Stomach (tissue), 9 donors: Measurements from ENCODE around the gene SLAMF9. TPM values are rescaled to one million over a fixed set of nuclear protein-coding genes. Genes with fewer than 3 reads are reported as not detected.
A peak's percentile ranks its signal among the peaks of the same experiment; 100 is the strongest.

Experiments used
- DNase-seq, 2 donors: peaks; one replicate each; pipeline versions ENCODE4 v3.0.0 to v3.0.0-alpha.2; 2013 to 2019
- H3K27ac ChIP-seq, 5 donors: fragments of 200-600 bp in 4 of 5; sonication (generic) in 4 of 5; one replicate each; pipeline ENCODE4 v1.5.1; 2013 to 2019; ENCODE audit warnings: mild to moderate bottlenecking in 1 of 5, moderate library complexity in 1 of 5
- H3K27me3 ChIP-seq, 3 donors: fragments of 200-600 bp; sonication (generic); one replicate each; pipeline ENCODE4 v1.5.1; 2017 to 2019; ENCODE audit warnings: mixed run types in 1 of 3
- H3K36me3 ChIP-seq, 4 donors: fragments of 200-600 bp; sonication (generic); 1 replicate in 3 of 4; 2 replicates in 1 of 4; pipeline ENCODE4 v1.5.1; 2016 to 2019
- H3K4me1 ChIP-seq, 4 donors: fragments of 200-600 bp; sonication (generic); one replicate each; pipeline ENCODE4 v1.5.1; 2016 to 2019
- H3K4me3 ChIP-seq, 4 donors: fragments of 200-600 bp; sonication (generic) in 3 of 4; one replicate each; pipeline ENCODE4 v1.5.1; 2016 to 2019; ENCODE audit warnings: mild to moderate bottlenecking in 1 of 4
- H3K9me3 ChIP-seq, 4 donors: fragments of 200-600 bp; sonication (generic); one replicate each; pipeline ENCODE4 v1.5.1; 2016 to 2019
- CTCF ChIP-seq, 7 experiments: fragments of 450-650 bp in 4 of 7; fragments of 200-600 bp in 3 of 7; sonication (generic) in 3 of 7; IDR thresholded peaks; one replicate each; pipeline ENCODE4 v1.5.1; 2016 to 2019; ENCODE audit warnings: antibody characterized with exemption in 7 of 7, control low read depth in 2 of 7, mild to moderate bottlenecking in 1 of 7
- EP300 ChIP-seq: sonication (generic); formaldehyde crosslinking; IDR thresholded peaks from one replicate; pipeline ENCODE4 v1.6.1; 2017; ENCODE audit warnings: antibody characterized with exemption
- POLR2A ChIP-seq, 4 donors: fragments of 450-650 bp; IDR thresholded peaks; one replicate each; pipeline ENCODE4 v1.6.1; 2016; ENCODE audit warnings: antibody characterized with exemption in 4 of 4, control low read depth in 2 of 4, mild to moderate bottlenecking in 1 of 4, moderate library complexity in 1 of 4
- POLR2AphosphoS5 ChIP-seq, 3 donors: sonication (generic); formaldehyde crosslinking; IDR thresholded peaks; one replicate each; pipeline ENCODE4 v1.6.1; 2016; ENCODE audit warnings: antibody characterized with exemption in 3 of 3
- WGBS, 5 donors: extraction: QIAGEN DNeasy Blood & Tissue Kit in 3 of 5; methylation state at CpG; one replicate each; pipeline versions ENCODE4 v1.1.5 to v1.1.7; 2013 to 2018; 5-methylcytosine and 5-hydroxymethylcytosine counted together
- intact Hi-C: fragments of 100-400 bp; cut with DNase I; formaldehyde crosslinking; loops from one replicate; pipeline ENCODE4 v1.15.1; 2023; ENCODE audit warnings: low total_unique reads
- polyA plus RNA-seq, 3 donors: library from polyadenylated mRNA; stranded (reverse); fragments of 200-250 nt; gene quantifications; one replicate each; pipeline ENCODE4 v1.2.3, GENCODE V29; 2013
- total RNA-seq, 5 donors: library from RNA; depleted of rRNA; stranded (reverse); fragments of >200 nt; gene quantifications; one replicate each; pipeline versions ENCODE4 v1.1.0 to v1.2.3, GENCODE V29; 2014 to 2016
- donor health status: healthy with polysubstance abuse.
- donor health status: Bipolar disorder and iron deficiency.
- donor health status: healthy.

SLAMF9 gene
- total and polyA plus RNA-seq, 8 donors = 0.87 TPM; not detected in 7

DNA sequence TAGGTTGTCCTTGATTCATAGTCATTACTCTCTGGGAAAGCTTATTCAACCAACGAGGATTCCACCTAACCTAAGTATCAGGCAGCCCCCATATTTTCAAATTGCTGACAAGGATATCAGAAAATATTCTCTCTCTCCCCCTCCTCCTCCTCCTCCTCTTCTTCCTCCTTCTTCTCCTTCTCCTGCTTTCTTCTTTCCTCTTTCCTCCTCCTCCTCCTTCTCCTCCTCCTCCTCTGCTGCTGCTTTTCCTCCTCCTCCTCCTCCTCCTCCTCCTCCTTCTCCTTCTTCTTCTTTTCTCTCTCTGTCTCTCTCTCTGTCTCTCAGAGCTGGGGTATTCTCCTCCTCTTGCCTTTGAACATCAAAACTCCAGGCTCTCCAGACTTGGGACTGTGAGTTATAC lies 6.1 kb downstream of the SLAMF9 start:
- H3K4me3 ChIP-seq = no peak overlapping the region
- intact Hi-C loops = no loop called here
- TF ChIP-seq POLR2AphosphoS5 (IDR thresholded peaks at IDR 0.05) (no peak), EP300 (no peak), POLR2A (IDR thresholded peaks at IDR 0.05) (no peak), CTCF (IDR thresholded peaks at IDR 0.05) (no peak)
- no peaks in the 10 kb centered on the region for H3K36me3 ChIP-seq
- WGBS, 5 donors = 70 to 80% (median 77%) methylated on average over 1 of the region's 1 CpG
- no peak overlapping the region for H3K27ac ChIP-seq
- DNase-seq = no peak
- H3K9me3 ChIP-seq = no peaks in the 10 kb centered on the region
- H3K27me3 ChIP-seq = peaks cover 0 to 43% (median 3%) of the 10 kb centered on the region in 3 donors
- H3K4me1 ChIP-seq = peaks cover 15 to 40% (median 29%) of the 10 kb centered on the region in 4 donors

GRCh38 chr1:159946242-159947187 lies 7.5 kb downstream of the SLAMF9 start:
- no peak for DNase-seq
- H3K27ac ChIP-seq = peak overlapping the region; percentile 55 to 82 (median 75)
- 45 to 64% (median 50%) methylated on average over 8 to 9 of the region's 9 CpGs for WGBS, 5 donors

DNA sequence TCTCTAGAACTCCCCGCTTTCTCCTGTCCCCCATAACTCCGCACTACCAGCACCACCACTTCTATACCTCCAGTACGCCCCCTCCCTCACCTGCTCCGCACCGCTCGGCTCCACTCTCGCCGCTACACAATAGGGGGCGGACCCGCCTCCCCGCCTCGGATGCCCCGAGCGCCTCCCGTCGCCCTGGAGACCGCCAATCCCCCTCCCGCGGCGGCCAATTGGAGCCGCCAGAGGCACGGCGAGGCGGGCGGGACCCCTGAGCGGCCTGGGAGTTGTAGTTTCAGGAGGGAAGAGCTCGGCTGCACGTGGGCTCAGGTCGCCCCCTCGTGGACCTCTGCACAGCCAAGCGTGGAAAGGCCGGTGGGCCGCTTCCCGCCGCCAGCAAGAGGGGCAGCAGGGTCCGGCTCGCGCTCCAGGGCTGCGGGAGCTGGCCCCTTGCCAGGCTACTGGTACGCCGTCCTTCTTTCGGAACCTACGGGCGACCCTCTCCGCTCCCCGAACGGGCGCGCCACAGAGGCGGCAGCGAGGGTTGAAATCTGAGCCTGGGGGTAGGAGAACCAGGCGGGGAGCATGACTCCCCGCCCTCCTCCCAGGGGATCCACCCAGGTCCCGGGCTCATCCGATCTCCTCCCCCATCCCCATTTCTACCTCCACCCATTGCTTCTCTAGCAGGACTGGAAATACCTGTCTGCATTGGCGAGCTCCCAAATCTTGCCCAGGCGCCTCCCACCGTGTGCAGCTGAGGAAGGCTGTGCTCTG lies 8.4 kb downstream of the SLAMF9 start, which contains the start of gene IGSF9:
Gene IGSF9, minus strand, starts transcription at position 131 of the 759 bp plus-strand sequence. CDS start 2,159 bp downstream, outside the sequence.
- Histone ChIP-seq H3K9me3 (no peaks in the 10 kb centered on the region), H3K27me3 (peaks cover 0 to 51% (median 3%) of the 10 kb centered on the region in 3 donors), H3K4me1 (peaks cover 15 to 40% (median 29%) of the 10 kb centered on the region in 4 donors), H3K4me3 (peak within 1 kb of the TSS; percentile 44 to 57 (median 48)), H3K27ac (peak within 1 kb of the TSS; percentile 55 to 82 (median 75)), H3K36me3 (no peaks in the 10 kb centered on the region)
- WGBS, 5 donors = 2% methylated on average over 38 to 58 of the region's 58 CpGs
- peak; percentile 91 to 97 for DNase-seq
- TF ChIP-seq POLR2AphosphoS5 (IDR thresholded peaks at IDR 0.05) (peak; percentile 3 to 68 (median 59)), POLR2A (IDR thresholded peaks at IDR 0.05) (no peak), CTCF (IDR thresholded peaks at IDR 0.05) (peak in 5 of 7 experiments; percentile 19 to 53 (median 36))
- intact Hi-C loops = no loop called here

More at GRCh38 chr1:159946242-159947187, 7.5 kb downstream of the SLAMF9 start:
- H3K4me3 ChIP-seq = peak overlapping the region; percentile 44 to 57 (median 48)
- H3K36me3 ChIP-seq = no peaks in the 10 kb centered on the region
- H3K27me3 ChIP-seq = peaks cover 0 to 47% (median 3%) of the 10 kb centered on the region in 3 donors
- intact Hi-C loops = no loop called here
- no peak for TF ChIP-seq POLR2A (IDR thresholded peaks at IDR 0.05)
- no peak for TF ChIP-seq POLR2AphosphoS5 (IDR thresholded peaks at IDR 0.05)
- no peak for TF ChIP-seq CTCF (IDR thresholded peaks at IDR 0.05)
- TF ChIP-seq EP300 = no peak
- H3K9me3 ChIP-seq = no peaks in the 10 kb centered on the region
- peaks cover 15 to 40% (median 29%) of the 10 kb centered on the region in 4 donors for H3K4me1 ChIP-seq
